NB4 (cell line): Measurements from ENCODE around the gene LHX5.

Experiments used
- CTCF ChIP-seq: IDR thresholded peaks from one replicate; pipeline ENCODE4 v1.5.1; 2012; ENCODE audit warnings: low read depth, low read length
- POLR2A ChIP-seq: IDR thresholded peaks from 2 replicates; pipeline ENCODE4 v1.6.1; 2011; ENCODE audit warnings: mild to moderate bottlenecking; ENCODE audit not compliant: insufficient read length; ENCODE audit errors: extremely low read depth

GRCh38 chr12:113435367-113435766 lies 36.3 kb downstream of the LHX5 start:
- TF ChIP-seq CTCF, result no peak
- no peak for TF ChIP-seq POLR2A
